ENCODE data around the gene SLC1A3.

Gene SLC1A3

GRCh38 chr5:36656556-36656955 lies 50.1 kb downstream of the SLC1A3 start:
- TF ChIP-seq CTCF (IDR thresholded peaks at IDR 0.05), result no peak

GRCh38 chr5:36657563-36657995 lies 51.2 kb downstream of the SLC1A3 start:
- TF ChIP-seq CTCF (IDR thresholded peaks at IDR 0.05), result no peak

- no peak for TF ChIP-seq CTCF (IDR thresholded peaks at IDR 0.05)
Measured at GRCh38 chr5:36658038-36658756, 51.8 kb downstream of the SLC1A3 start.

- TF ChIP-seq CTCF (IDR thresholded peaks at IDR 0.05), result no peak
Measured at GRCh38 chr5:36659411-36659810, 53.0 kb downstream of the SLC1A3 start.

GRCh38 chr5:36660397-36661049 lies 54.1 kb downstream of the SLC1A3 start:
- no peak for TF ChIP-seq CTCF (IDR thresholded peaks at IDR 0.05)

GRCh38 chr5:36661456-36662220 lies 55.2 kb downstream of the SLC1A3 start:
- TF ChIP-seq CTCF (IDR thresholded peaks at IDR 0.05), result no peak

GRCh38 chr5:36662291-36662851 lies 56.0 kb downstream of the SLC1A3 start:
- no peak for TF ChIP-seq CTCF (IDR thresholded peaks at IDR 0.05)

Measured in LNCAP (cell line).